HEK293 (cell line): Measurements from ENCODE around the gene DNASE2.

Experiments
- KLF16 ChIP-seq: fragments of 450-650 bp; formaldehyde crosslinking; IDR thresholded peaks from 2 replicates; pipeline ENCODE4 v1.5.1; 2017; ENCODE audit warnings: missing biosample characterization, missing genetic modification characterization
- PRDM10 ChIP-seq: fragments of 450-650 bp; formaldehyde crosslinking; IDR thresholded peaks from 2 replicates; pipeline ENCODE4 v1.5.1; 2016; ENCODE audit warnings: missing biosample characterization, missing genetic modification characterization
- WT1 ChIP-seq: fragments of 450-650 bp; formaldehyde crosslinking; IDR thresholded peaks from 2 replicates; pipeline ENCODE4 v1.5.1; 2016; ENCODE audit warnings: missing biosample characterization, missing genetic modification characterization
- ZBTB17 ChIP-seq: fragments of 450-650 bp; formaldehyde crosslinking; IDR thresholded peaks from 2 replicates; pipeline ENCODE4 v1.5.1; 2016; ENCODE audit warnings: missing biosample characterization, missing genetic modification characterization
- ZBTB48 ChIP-seq: fragments of 450-650 bp; formaldehyde crosslinking; IDR thresholded peaks from 2 replicates; pipeline ENCODE4 v1.5.1; 2016; ENCODE audit warnings: missing biosample characterization, missing genetic modification characterization
- ZNF112 ChIP-seq: fragments of 450-650 bp; formaldehyde crosslinking; IDR thresholded peaks from 2 replicates; pipeline ENCODE4 v1.5.0; 2017; ENCODE audit warnings: missing biosample characterization, missing genetic modification characterization
- ZNF169 ChIP-seq: fragments of 450-650 bp; formaldehyde crosslinking; IDR thresholded peaks from 2 replicates; pipeline ENCODE4 v1.5.1; 2016; ENCODE audit warnings: missing biosample characterization, missing genetic modification characterization
- ZNF214 ChIP-seq: fragments of 450-650 bp; formaldehyde crosslinking; IDR thresholded peaks from 2 replicates; pipeline ENCODE4 v1.5.1; 2017; ENCODE audit warnings: missing biosample characterization, mild to moderate bottlenecking, missing genetic modification characterization, borderline replicate concordance
- ZNF324 ChIP-seq: fragments of 450-650 bp; formaldehyde crosslinking; IDR thresholded peaks from 2 replicates; pipeline ENCODE4 v1.5.1; 2016; ENCODE audit warnings: missing biosample characterization, missing genetic modification characterization
- ZNF423 ChIP-seq: fragments of 450-650 bp; formaldehyde crosslinking; IDR thresholded peaks from 2 replicates; pipeline ENCODE4 v1.5.1; 2016; ENCODE audit warnings: missing biosample characterization, missing genetic modification characterization
- ZNF433 ChIP-seq: fragments of 450-650 bp; formaldehyde crosslinking; IDR thresholded peaks from 2 replicates; pipeline ENCODE4 v1.5.1; 2016; ENCODE audit warnings: missing biosample characterization, missing genetic modification characterization, low read depth
- ZNF530 ChIP-seq: fragments of 450-650 bp; formaldehyde crosslinking; IDR thresholded peaks from 2 replicates; pipeline ENCODE4 v1.5.1; 2016; ENCODE audit warnings: low read depth, missing biosample characterization, missing genetic modification characterization
- ZNF600 ChIP-seq: fragments of 450-650 bp; formaldehyde crosslinking; IDR thresholded peaks from 2 replicates; pipeline ENCODE4 v1.5.1; 2016; ENCODE audit warnings: missing biosample characterization, missing genetic modification characterization
- ZNF610 ChIP-seq: fragments of 450-650 bp; formaldehyde crosslinking; IDR thresholded peaks from 2 replicates; pipeline ENCODE4 v1.5.1; 2016; ENCODE audit warnings: missing biosample characterization, missing genetic modification characterization, borderline replicate concordance
- ZNF76 ChIP-seq: fragments of 450-650 bp; formaldehyde crosslinking; IDR thresholded peaks from 2 replicates; pipeline ENCODE4; 2016; ENCODE audit warnings: low read depth, missing biosample characterization, missing genetic modification characterization, borderline replicate concordance
- ZNF768 ChIP-seq: fragments of 450-650 bp; formaldehyde crosslinking; IDR thresholded peaks from 2 replicates; pipeline ENCODE4 v1.5.1; 2018; ENCODE audit warnings: missing biosample characterization, mild to moderate bottlenecking, missing genetic modification characterization
- ZNF837 ChIP-seq: fragments of 450-650 bp; formaldehyde crosslinking; IDR thresholded peaks from 2 replicates; pipeline ENCODE4 v1.5.1; 2016; ENCODE audit warnings: missing biosample characterization, missing genetic modification characterization
- ZSCAN4 ChIP-seq: fragments of 450-650 bp; formaldehyde crosslinking; IDR thresholded peaks from 2 replicates; pipeline ENCODE4 v1.5.1; 2017; ENCODE audit warnings: missing biosample characterization, missing genetic modification characterization
- TF ChIP-seq, protein P1 (sequence below): fragments of 450-650 bp; formaldehyde crosslinking; IDR thresholded peaks from 2 replicates; pipeline ENCODE4 v1.5.1; 2016; ENCODE audit warnings: missing biosample characterization, missing genetic modification characterization, borderline replicate concordance
- TF ChIP-seq, protein P2 (sequence below): sonication (generic); formaldehyde crosslinking; IDR thresholded peaks from 2 replicates; pipeline ENCODE4 v1.8.1; 2022; ENCODE audit warnings: mild to moderate bottlenecking, moderate library complexity, missing genetic modification reagents
- TF ChIP-seq, protein P3 (sequence below): fragments of 450-650 bp; IDR thresholded peaks from 2 replicates; pipeline ENCODE4 v1.5.1; 2018; ENCODE audit warnings: missing biosample characterization, missing genetic modification characterization
- TF ChIP-seq, protein P4 (sequence below): fragments of 450-650 bp; formaldehyde crosslinking; IDR thresholded peaks from 2 replicates; pipeline ENCODE4 v1.5.1; 2016; ENCODE audit warnings: missing biosample characterization, missing genetic modification characterization, borderline replicate concordance

The DNASE2 gene

GRCh38 chr19:12890787-12891552, 9.7 kb upstream of the DNASE2 start, which contains the start of gene GCDH (continued):
- TF ChIP-seq PRDM10 (tag by site-specific recombination) (peak; percentile 92), ZNF324 (tag by site-specific recombination) (no peak), WT1 (tag by site-specific recombination) (0 out of 2 replicates have a peak, but pooled peaks have one; percentile 30), ZNF610 (no peak), ZNF423 (tag by site-specific recombination) (no peak), ZNF837 (no peak), ZNF768 (no peak), ZNF433 (no peak), ZNF530 (tag by site-specific recombination) (no peak), ZBTB17 (tag by site-specific recombination) (peak; percentile 58; the same call in 1 of the 2 replicates), ZNF76 (tag by site-specific recombination) (no peak), ZNF214 (tag by site-specific recombination) (no peak), ZNF112 (tag by site-specific recombination) (no peak), ZNF600 (tag by site-specific recombination) (0 out of 2 replicates have a peak, but pooled peaks have one; percentile 12), ZNF169 (tag by site-specific recombination) (no peak), KLF16 (peak; percentile 87), ZSCAN4 (tag by site-specific recombination) (no peak), ZBTB48 (tag by site-specific recombination) (no peak)
- TF ChIP-seq, protein P1, sequence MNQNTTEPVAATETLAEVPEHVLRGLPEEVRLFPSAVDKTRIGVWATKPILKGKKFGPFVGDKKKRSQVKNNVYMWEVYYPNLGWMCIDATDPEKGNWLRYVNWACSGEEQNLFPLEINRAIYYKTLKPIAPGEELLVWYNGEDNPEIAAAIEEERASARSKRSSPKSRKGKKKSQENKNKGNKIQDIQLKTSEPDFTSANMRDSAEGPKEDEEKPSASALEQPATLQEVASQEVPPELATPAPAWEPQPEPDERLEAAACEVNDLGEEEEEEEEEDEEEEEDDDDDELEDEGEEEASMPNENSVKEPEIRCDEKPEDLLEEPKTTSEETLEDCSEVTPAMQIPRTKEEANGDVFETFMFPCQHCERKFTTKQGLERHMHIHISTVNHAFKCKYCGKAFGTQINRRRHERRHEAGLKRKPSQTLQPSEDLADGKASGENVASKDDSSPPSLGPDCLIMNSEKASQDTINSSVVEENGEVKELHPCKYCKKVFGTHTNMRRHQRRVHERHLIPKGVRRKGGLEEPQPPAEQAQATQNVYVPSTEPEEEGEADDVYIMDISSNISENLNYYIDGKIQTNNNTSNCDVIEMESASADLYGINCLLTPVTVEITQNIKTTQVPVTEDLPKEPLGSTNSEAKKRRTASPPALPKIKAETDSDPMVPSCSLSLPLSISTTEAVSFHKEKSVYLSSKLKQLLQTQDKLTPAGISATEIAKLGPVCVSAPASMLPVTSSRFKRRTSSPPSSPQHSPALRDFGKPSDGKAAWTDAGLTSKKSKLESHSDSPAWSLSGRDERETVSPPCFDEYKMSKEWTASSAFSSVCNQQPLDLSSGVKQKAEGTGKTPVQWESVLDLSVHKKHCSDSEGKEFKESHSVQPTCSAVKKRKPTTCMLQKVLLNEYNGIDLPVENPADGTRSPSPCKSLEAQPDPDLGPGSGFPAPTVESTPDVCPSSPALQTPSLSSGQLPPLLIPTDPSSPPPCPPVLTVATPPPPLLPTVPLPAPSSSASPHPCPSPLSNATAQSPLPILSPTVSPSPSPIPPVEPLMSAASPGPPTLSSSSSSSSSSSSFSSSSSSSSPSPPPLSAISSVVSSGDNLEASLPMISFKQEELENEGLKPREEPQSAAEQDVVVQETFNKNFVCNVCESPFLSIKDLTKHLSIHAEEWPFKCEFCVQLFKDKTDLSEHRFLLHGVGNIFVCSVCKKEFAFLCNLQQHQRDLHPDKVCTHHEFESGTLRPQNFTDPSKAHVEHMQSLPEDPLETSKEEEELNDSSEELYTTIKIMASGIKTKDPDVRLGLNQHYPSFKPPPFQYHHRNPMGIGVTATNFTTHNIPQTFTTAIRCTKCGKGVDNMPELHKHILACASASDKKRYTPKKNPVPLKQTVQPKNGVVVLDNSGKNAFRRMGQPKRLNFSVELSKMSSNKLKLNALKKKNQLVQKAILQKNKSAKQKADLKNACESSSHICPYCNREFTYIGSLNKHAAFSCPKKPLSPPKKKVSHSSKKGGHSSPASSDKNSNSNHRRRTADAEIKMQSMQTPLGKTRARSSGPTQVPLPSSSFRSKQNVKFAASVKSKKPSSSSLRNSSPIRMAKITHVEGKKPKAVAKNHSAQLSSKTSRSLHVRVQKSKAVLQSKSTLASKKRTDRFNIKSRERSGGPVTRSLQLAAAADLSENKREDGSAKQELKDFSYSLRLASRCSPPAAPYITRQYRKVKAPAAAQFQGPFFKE (tag by site-specific recombination): no peak
- TF ChIP-seq, protein P2, sequence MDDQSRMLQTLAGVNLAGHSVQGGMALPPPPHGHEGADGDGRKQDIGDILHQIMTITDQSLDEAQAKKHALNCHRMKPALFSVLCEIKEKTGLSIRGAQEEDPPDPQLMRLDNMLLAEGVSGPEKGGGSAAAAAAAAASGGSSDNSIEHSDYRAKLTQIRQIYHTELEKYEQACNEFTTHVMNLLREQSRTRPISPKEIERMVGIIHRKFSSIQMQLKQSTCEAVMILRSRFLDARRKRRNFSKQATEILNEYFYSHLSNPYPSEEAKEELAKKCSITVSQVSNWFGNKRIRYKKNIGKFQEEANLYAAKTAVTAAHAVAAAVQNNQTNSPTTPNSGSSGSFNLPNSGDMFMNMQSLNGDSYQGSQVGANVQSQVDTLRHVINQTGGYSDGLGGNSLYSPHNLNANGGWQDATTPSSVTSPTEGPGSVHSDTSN (CRISPR knock-in tag): no peak
- TF ChIP-seq, protein P3, sequence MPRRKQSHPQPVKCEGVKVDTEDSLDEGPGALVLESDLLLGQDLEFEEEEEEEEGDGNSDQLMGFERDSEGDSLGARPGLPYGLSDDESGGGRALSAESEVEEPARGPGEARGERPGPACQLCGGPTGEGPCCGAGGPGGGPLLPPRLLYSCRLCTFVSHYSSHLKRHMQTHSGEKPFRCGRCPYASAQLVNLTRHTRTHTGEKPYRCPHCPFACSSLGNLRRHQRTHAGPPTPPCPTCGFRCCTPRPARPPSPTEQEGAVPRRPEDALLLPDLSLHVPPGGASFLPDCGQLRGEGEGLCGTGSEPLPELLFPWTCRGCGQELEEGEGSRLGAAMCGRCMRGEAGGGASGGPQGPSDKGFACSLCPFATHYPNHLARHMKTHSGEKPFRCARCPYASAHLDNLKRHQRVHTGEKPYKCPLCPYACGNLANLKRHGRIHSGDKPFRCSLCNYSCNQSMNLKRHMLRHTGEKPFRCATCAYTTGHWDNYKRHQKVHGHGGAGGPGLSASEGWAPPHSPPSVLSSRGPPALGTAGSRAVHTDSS (tag by site-specific recombination): no peak
- TF ChIP-seq, protein P4, sequence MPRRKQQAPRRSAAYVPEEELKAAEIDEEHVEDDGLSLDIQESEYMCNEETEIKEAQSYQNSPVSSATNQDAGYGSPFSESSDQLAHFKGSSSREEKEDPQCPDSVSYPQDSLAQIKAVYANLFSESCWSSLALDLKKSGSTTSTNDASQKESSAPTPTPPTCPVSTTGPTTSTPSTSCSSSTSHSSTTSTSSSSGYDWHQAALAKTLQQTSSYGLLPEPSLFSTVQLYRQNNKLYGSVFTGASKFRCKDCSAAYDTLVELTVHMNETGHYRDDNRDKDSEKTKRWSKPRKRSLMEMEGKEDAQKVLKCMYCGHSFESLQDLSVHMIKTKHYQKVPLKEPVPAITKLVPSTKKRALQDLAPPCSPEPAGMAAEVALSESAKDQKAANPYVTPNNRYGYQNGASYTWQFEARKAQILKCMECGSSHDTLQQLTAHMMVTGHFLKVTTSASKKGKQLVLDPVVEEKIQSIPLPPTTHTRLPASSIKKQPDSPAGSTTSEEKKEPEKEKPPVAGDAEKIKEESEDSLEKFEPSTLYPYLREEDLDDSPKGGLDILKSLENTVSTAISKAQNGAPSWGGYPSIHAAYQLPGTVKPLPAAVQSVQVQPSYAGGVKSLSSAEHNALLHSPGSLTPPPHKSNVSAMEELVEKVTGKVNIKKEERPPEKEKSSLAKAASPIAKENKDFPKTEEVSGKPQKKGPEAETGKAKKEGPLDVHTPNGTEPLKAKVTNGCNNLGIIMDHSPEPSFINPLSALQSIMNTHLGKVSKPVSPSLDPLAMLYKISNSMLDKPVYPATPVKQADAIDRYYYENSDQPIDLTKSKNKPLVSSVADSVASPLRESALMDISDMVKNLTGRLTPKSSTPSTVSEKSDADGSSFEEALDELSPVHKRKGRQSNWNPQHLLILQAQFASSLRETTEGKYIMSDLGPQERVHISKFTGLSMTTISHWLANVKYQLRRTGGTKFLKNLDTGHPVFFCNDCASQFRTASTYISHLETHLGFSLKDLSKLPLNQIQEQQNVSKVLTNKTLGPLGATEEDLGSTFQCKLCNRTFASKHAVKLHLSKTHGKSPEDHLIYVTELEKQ: no peak
